Activated T-cell treated with anti-CD3 and anti-CD28 coated beads for 1 hour (primary cell): ENCODE data around the gene SLC23A1.
A peak's percentile ranks its signal among the peaks of the same experiment; 100 is the strongest.
"Not testable (repeated sequence)": the region's sequence is repeated elsewhere in the genome, so short reads cannot be mapped to it uniquely, and the experiment has no call there.

Experiments used
- DNase-seq: peaks from one replicate; pipeline ENCODE4 v3.0.0-alpha.2; 2020; ENCODE audit warnings: low read depth

The SLC23A1 gene

GRCh38 chr5:139369181-139369580, 13.9 kb downstream of the SLC23A1 start:
- DNase-seq = no peak

GRCh38 chr5:139368613-139369012, 14.5 kb downstream of the SLC23A1 start:
- DNase-seq = no peak

- no peak for DNase-seq
Observed at GRCh38 chr5:139364466-139364865, 18.6 kb downstream of the SLC23A1 start.

GRCh38 chr5:139363937-139364336, 19.2 kb downstream of the SLC23A1 start:
- DNase-seq = no peak

GRCh38 chr5:139361835-139362429, 21.2 kb downstream of the SLC23A1 start:
- no peak for DNase-seq

GRCh38 chr5:139360384-139360783, 22.7 kb downstream of the SLC23A1 start:
- DNase-seq = no peak

- DNase-seq = no peak
Observed at GRCh38 chr5:139358064-139358463, 25.0 kb downstream of the SLC23A1 start.

- not testable (repeated sequence) for DNase-seq
Observed at GRCh38 chr5:139355900-139356299, 27.2 kb downstream of the SLC23A1 start.

GRCh38 chr5:139354186-139354585, 28.9 kb downstream of the SLC23A1 start:
- DNase-seq = no peak

GRCh38 chr5:139347863-139348262, 35.2 kb downstream of the SLC23A1 start:
- not testable (repeated sequence) for DNase-seq

GRCh38 chr5:139345442-139345841, 37.7 kb downstream of the SLC23A1 start:
- DNase-seq = not testable (repeated sequence)

- no peak for DNase-seq
Observed at GRCh38 chr5:139344177-139344576, 38.9 kb downstream of the SLC23A1 start.

- DNase-seq = no peak
Observed at GRCh38 chr5:139343476-139343875, 39.6 kb downstream of the SLC23A1 start.

GRCh38 chr5:139342423-139342723, 40.7 kb downstream of the SLC23A1 start:
- peak; percentile 67 for DNase-seq

- DNase-seq = peak; percentile 96
Observed at GRCh38 chr5:139341689-139342422, 41.2 kb downstream of the SLC23A1 start, which contains the start of gene PAIP2. Gene PAIP2, plus strand, starts transcription at chr5:139341854. Its CDS starts 21,931 bp downstream, at chr5:139363785.

- DNase-seq = no peak
Observed at GRCh38 chr5:139341187-139341688, 41.9 kb downstream of the SLC23A1 start.

- no peak for DNase-seq
Observed at GRCh38 chr5:139340051-139340450, 43.0 kb downstream of the SLC23A1 start.

GRCh38 chr5:139335811-139336210, 47.3 kb downstream of the SLC23A1 start:
- no peak for DNase-seq
